Activated effector memory CD4-positive, alpha-beta T cell treated with Interleukin-2 at 50 U/mL for 16 hours (primary cell): Measurements from ENCODE around the gene PLEKHA6.
A peak's percentile ranks its signal among the peaks of the same experiment; 100 is the strongest.

Experiments used
- DNase-seq: peaks from one replicate; pipeline ENCODE4 v3.0.0-alpha.2; 2020

Gene PLEKHA6

GRCh38 chr1:204227996-204228785 lies 131.5 kb downstream of the PLEKHA6 start:
- no peak for DNase-seq

GRCh38 chr1:204227351-204227750 lies 132.4 kb downstream of the PLEKHA6 start:
- no peak for DNase-seq

DNA sequence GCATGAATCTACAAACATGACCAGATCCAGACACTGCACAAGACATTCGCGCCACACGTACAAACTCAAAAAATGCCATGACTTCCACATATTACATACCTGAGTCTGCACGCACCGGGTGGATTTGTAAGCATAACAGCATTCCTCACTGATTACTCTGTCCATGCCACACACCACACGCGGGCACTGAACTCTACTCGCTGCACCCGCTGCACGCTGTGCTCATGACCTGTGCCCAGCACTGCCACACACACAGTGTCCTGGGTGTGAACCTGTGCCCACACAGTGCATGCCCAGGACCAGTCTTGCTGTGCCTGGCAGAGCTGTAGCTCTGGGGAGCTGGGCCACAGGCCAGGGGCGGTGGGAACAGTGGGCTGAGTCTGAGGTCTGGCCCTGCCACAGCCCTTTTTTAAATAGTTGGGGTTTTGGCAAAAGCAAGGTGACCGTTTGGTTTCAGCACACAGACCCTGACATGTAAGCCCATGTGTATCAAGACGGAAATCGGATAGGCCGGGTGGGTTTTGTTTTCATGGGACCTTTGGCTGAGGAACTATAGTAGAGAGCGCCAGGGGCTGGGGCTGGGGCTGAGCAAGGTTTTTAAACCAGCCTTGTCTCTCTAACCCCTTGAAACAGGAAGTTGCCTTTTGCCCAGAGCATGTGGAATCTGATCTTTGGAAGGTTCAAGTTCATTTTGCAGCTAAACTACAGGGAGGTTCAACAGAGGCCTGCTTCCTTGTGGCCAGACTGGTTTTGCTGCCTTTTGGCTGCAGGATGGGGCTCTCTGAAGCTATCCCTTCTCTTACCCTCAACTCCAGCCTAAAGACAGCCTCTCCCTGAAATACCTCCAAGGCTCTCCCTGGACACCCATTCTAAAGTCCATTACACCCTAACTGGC lies 133.6 kb downstream of the PLEKHA6 start:
- DNase-seq = no peak

DNA sequence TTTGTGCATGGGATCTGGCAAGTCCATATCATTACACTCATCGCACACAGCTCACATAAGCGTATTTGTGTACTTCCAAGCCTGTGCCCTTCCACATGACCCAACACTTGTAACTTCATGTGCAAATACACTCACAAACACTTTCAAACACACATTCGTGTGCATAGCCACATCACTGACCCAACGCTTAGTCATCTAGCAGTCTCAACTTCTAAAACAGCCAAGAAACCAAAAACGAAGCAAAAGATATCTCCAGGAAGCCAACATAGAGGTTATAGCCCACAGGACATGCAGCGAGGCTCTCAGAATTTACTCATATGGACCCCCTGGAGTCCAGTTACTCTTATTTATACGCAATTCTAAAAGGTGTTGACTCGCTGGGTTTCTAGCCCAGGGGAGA lies 135.1 kb downstream of the PLEKHA6 start:
- no peak for DNase-seq

DNA sequence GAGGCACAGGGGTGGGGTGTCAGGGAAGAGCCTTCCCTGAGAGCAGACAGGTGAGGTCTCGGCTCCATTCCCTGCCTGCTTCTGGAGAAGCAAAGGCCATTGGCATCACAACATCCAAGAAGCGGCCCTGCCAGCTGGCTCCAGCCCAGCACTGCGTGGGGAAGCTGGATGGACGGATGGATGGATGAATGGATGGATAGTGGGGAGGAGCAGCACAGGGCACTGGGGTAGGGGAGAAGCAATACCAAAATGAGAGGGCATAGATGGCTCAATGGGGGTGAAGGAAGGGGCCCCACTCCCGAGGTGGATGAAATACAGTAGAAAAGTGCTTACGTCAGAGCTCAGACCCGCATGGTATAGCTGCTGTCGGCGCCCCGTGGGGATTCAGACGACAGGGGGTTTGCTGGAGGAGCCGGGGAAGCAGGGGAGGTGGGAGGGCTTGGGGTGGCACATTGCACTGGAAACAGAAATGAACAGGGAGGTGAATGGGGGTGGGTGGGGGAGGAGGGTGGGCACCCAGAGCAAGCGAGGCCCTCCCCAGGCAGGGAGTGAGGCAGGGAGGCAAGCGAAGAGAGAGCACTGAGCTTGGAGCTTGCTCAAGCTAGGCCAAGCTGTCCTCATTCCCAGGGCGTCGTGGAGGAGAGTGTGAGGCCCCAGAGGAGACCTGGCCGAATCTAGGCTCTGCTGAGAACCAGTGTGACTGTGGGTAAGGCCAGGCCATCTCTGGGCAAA lies 136.4 kb downstream of the PLEKHA6 start:
- no peak for DNase-seq

GRCh38 chr1:204222764-204223055 lies 137.0 kb downstream of the PLEKHA6 start:
- no peak for DNase-seq

DNA sequence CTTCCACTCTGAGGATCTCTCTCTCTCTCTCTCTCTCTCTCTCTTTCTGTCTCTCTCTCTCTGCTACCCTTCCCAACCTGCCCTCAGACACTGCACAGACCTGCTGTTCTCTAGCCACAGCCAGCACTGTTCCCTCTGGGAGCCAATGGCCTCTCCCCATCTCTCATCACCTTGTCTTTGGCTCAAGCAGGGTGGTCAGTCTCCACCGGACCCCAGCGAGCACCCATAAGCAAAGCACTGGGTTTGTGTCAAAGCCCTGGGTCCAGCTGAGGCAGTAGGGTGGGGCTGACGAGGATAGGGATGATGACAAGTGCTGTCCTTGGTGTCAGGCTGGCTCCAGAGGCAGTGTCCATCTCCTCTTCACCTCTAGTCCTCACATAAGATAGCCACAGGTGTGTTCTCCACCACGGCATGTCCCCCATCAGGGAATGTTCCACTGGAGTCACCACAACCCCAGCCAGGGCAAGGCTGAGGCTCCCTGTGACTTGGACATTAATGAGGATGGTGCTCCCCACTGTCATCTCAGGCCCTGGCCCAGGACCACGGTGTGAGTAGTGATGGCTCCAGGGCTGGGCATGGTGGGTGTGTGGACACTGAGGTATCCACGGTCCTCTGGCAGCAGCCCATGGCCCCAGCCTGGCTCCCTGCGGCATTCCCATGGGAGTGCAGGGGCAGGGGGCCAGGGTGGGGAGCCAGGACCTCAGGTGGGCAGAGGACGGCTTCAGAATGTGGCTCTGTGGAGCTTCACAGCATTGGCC lies 137.5 kb downstream of the PLEKHA6 start:
- DNase-seq = no peak

DNA sequence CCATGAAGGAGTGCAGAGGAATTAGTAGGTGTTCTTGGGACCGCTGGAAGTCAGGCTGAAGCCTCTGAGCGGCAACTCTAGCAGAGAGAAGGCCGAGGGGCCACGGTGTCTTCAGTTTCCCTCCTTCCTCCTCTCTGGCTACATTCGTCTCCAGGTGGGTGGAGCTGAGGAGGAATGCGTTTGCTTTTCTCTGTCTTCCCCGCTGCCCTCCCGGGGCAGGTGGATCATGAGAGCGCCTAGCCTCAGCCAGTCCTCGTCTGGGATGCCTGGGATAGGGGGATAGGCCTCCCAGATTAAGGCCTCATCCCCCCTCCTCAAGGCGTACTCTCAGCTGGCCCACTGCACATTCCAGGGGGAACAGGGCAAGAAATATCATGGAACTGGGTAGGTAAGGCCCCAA lies 138.5 kb downstream of the PLEKHA6 start:
- DNase-seq = no peak

GRCh38 chr1:204219971-204220616 lies 139.6 kb downstream of the PLEKHA6 start:
- no peak for DNase-seq

DNA sequence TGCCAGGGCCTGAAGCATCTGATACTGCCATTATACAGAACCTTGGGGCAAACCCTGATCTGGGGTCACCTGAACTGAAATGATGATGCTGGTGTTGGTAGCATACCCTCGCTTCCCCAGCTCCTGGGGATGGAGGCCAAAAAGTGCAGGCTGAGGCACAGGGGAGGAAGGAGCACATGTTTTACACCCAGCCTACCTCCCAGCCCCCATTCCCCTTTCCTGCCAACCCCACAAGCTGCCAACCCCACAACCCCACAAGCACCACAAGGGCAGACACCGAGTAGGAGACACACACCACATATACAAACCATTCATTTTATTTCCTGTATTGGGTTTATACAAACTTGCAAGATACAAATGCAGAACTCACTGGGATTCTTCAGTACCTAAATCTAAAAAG lies 141.2 kb downstream of the PLEKHA6 start:
- no peak for DNase-seq

DNA sequence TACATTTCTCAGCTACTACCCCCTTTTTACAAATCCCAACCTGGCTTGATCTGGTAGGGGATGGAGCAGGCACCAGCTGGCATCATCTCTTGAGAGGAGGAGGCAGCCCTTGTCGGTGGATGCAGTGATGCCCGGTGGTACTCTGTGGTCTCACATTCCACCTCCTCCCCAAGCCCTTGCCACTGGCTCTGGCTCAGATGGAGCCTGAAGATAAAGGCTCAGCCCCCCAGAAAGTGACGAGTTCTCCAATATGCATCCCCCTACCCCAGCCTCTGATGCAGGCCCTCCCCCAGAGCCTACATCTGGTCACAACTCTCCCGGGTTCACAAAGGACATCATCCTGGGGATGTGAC lies 142.1 kb downstream of the PLEKHA6 start:
- no peak for DNase-seq

DNA sequence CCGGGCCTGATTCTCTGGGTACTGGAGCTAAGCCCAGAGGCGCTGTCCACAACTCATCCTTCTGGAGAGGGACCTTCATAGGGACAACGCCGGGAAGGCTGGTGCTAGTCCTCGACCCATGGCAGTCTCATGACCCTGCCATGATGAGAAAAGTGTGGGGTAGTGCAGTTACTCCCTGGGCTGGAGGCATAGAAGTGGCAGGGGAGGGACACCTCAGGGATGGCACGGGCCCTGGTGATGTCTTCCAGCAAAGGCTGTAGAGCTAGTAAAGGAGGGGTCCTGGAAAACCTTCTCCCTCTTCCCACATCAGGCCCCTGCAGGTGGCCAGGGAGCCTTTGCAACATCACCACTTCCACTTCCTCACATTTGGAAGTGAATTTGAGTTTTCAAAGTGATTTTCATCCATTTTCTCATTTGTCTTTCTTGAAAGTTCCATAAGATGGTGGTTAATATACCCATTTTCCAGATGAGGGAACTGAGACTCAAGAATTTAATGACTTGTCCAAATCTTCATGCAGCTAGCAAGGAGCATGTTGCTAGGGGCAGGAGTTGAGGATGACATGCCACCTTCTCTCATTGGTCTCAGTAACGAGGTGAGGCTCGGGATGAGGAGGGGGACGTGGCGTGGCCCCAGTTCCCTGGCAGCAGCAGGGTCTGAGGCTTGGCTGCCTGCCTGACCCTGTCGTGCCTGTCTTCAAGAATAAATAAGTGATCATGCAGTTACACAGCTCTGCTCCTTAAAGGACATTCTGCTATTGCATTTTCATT lies 142.7 kb downstream of the PLEKHA6 start:
- no peak for DNase-seq

GRCh38 chr1:204216236-204216635 lies 143.5 kb downstream of the PLEKHA6 start:
- DNase-seq = no peak

DNA sequence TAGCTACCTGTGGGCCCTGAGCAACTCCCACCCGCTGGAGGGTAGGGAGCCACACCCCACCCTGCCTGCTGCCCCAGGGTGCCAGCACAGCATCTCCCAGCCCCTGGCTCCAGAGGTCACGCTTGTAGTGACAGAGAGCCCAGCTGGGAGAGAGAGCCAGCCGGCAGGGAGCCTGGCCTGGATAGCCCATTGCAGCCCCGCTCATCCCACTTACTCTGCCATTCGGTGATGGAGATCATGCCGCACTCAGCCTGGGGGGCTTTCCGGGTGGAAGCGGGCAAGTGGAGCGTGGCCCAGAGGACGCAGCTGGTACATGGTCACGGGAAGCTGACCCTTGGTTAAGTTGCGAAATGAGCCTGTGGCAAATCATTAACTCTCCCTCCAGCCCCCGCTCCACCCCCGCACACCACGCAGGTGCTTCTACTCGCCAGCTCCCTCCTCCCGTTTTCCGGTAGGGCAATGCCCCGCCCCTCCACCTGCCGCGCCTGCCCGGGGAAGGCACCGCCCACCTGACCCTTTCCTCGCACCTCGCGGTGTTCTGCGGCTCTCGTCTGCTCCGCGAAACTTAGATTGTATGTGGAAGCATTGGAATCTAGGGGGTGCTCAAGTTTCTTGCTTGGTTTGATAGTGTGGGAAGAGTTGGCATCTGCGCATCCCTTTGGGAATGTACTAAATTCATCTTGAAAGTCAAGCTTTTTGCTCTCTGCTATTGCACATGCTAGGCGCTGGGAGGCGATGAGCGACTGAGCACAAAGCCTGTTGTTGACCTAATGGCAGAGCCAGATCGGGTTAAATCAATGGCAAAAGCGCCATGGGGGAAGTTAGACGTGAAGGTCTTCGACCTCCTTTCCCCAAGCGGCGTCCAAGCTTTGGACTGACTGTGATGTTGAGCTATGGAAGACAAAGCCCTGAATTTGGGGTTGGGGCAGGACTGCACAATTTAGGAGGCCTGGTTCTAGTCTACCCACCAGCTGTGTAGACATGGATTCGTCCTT lies 145.8 kb downstream of the PLEKHA6 start, which contains the start of gene GOLT1A:
GOLT1A (minus strand) TSS at position 321 of the 995 bp plus-strand sequence; CDS start at position 239, 82 bp downstream.
- DNase-seq = peak; percentile 35

DNA sequence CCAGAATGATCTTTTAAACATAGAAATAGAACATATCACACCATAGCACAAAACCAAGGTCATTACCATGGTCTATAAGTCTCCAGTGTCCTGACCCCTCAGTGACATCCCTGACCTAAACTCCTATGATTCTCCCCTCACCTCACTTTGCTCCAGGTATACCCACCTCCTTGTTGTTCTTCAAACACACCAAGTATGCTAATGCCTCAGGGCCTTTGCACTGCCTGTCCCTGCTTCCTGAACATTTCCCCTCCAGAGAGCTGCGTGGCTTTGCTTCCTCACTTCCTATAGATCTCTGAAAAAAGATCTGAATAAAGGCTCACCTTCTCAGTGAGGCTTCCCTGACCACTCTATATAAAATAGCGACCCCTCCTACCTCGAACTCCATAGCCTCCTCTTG lies 147.0 kb downstream of the PLEKHA6 start:
- DNase-seq = no peak

DNA sequence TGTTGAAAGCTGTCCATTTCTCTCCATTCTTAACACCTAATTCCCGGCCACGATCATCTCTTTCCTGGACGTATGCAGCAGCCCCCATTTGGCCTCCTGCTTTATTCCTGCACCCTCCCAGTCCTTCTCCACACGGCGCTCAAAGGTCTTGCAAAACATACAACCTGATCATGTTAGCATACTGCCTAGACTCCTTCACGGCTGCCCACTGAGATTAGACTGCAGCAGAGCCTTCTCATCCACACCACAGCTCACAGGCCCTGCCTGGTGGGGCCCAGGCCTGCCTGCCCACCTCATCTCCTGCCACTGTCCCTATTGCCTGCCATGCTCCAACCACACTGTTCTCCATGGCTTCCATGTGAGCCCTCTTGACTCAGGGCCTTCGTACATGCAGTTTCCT lies 148.7 kb downstream of the PLEKHA6 start:
- DNase-seq = no peak

GRCh38 chr1:204207136-204207616 lies 152.6 kb downstream of the PLEKHA6 start:
- peak; percentile 58 for DNase-seq

GRCh38 chr1:204206121-204206520 lies 153.6 kb downstream of the PLEKHA6 start:
- DNase-seq = no peak

DNA sequence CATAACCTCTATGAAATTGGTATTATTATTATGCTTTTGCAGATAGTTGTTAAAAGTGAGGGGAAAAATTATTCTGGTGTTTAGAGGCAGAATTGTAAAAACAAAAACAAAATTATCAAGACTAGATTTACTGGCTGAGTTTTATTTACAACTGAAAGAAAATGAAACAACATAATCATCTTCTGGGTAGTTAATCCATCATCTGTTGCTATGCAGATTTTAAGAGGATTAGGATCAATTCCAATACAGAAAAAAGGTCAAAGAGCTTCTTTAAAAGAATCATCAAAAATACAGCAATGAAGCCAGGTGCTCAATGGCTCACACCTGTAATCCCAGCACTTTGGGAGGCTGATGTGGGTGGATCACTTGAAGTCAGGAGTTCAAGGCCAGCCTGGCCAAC lies 154.2 kb downstream of the PLEKHA6 start:
- no peak for DNase-seq

GRCh38 chr1:204204944-204205343 lies 154.8 kb downstream of the PLEKHA6 start:
- DNase-seq = no peak
